HCT116 (cell line): ENCODE measurements around the gene NFIB. TPM values are rescaled to one million over a fixed set of nuclear protein-coding genes. Genes with fewer than 3 reads are reported as not detected.

Experiments
- ATAC-seq: fragments of 200-7000 bp; cut with Tn5 transposase; 2 replicates; pipeline ENCODE4 v1.9.1; 2020; ENCODE audit warnings: mild to moderate bottlenecking, moderate library complexity
- BruUV-seq: library from RNA; stranded (reverse); fragments of 400-500 nt; replicated peaks from 2 replicates; lab custom pipeline; 2021; lab: Mats Ljungman, UMichigan
- CTCF ChIA-PET: fragments of 300-600 bp; sonication (Branson Sonifier 250); formaldehyde crosslinking; loops from one replicate; lab custom pipeline; 2021; ENCODE audit warnings: antibody characterized with exemption; lab: Charles Lee
- POLR2A ChIA-PET: fragments of 300-600, 350-600 bp; sonication (Branson Sonifier 250); formaldehyde crosslinking; loops from one replicate; lab custom pipeline; 2021; ENCODE audit warnings: antibody characterized with exemption; lab: Charles Lee
- RAD21 ChIA-PET, 2 experiments: fragments of 300-600 bp; sonication (Branson Sonifier 250); formaldehyde crosslinking; loops; one replicate each; lab custom pipeline; 2023; ENCODE audit warnings: low total read pairs in 2 of 2; ENCODE audit not compliant: uncharacterized antibody in 2 of 2, unreplicated experiment in 2 of 2, low non-redundant PET in 1 of 2; lab: Charles Lee
- DNase-seq: peaks from one replicate; pipeline ENCODE4 v3.0.0-alpha.2; 2010; ENCODE audit warnings: low read depth, low spot score
- H2AFZ ChIP-seq: fragments of 200-600 bp; shearing (Covaris generic), sonication (generic); 2 replicates; pipeline ENCODE4 v1.6.1; 2017; ENCODE audit warnings: low read depth, mixed run types, mixed read lengths, antibody characterized with exemption, low read length; ENCODE audit not compliant: poor library complexity, severe bottlenecking
- H3K27ac ChIP-seq: 2 replicates; pipeline ENCODE4 v1.5.1; 2012; ENCODE audit warnings: low read depth, low read length
- H3K27me3 ChIP-seq: fragments of 200-600 bp; sonication (generic); 2 replicates; pipeline ENCODE4 v1.6.1; 2016; ENCODE audit warnings: mixed run types, low read length, mixed read lengths; ENCODE audit not compliant: insufficient read depth
- H3K36me3 ChIP-seq, 2 experiments: fragments of 200-500 bp in 1 of 2; fragments of 200-600 bp in 1 of 2; sonication (Bioruptor generic) in 1 of 2; sonication (generic) in 1 of 2; 2 replicates each; pipeline versions ENCODE4 v1.5.1 to v1.6.1; 2014 to 2016; ENCODE audit warnings: low read length in 2 of 2, inconsistent platforms in 1 of 2, mixed read lengths in 1 of 2, mixed run types in 1 of 2; ENCODE audit not compliant: insufficient read depth in 2 of 2, control insufficient read depth in 1 of 2
- H3K4me1 ChIP-seq, 2 experiments: fragments of 200-600 bp in 1 of 2; sonication (generic) in 1 of 2; 2 replicates each; pipeline versions ENCODE4 v1.5.1 to v1.6.1; 2012 to 2017; ENCODE audit warnings: low read length in 2 of 2, inconsistent platforms in 1 of 2, mild to moderate bottlenecking in 1 of 2, mixed read lengths in 1 of 2, mixed run types in 1 of 2, moderate library complexity in 1 of 2; ENCODE audit not compliant: insufficient read depth in 2 of 2, control insufficient read depth in 1 of 2
- H3K4me2 ChIP-seq: fragments of 200-600 bp; sonication (generic); 2 replicates; pipeline ENCODE4 v1.6.1; 2017; ENCODE audit warnings: mixed run types, low read length, mixed read lengths
- H3K4me3 ChIP-seq, 2 experiments: fragments of 200-600 bp in 1 of 2; sonication (generic) in 1 of 2; replicated peaks in 1 of 2; 2 replicates each; pipeline ENCODE4 v1.5.1; 2011 to 2016; ENCODE audit warnings: low read length in 2 of 2, control low read depth in 1 of 2, low read depth in 1 of 2, mild to moderate bottlenecking in 1 of 2, mixed read lengths in 1 of 2, mixed run types in 1 of 2
- H3K79me2 ChIP-seq: fragments of 200-600 bp; sonication (generic); 2 replicates; pipeline ENCODE4 v1.6.1; 2017; ENCODE audit warnings: mild to moderate bottlenecking, mixed run types, low read length, moderate library complexity, mixed read lengths; ENCODE audit not compliant: insufficient read depth
- H3K9ac ChIP-seq: fragments of 200-600 bp; sonication (generic); 2 replicates; pipeline ENCODE4 v1.6.1; 2016; ENCODE audit warnings: low read length, mixed read lengths
- H3K9me2 ChIP-seq: fragments of 200-600 bp; sonication (generic), shearing (Covaris generic); 2 replicates; pipeline ENCODE4 v1.6.1; 2017; ENCODE audit warnings: mixed run types, mild to moderate bottlenecking, moderate library complexity; ENCODE audit not compliant: insufficient read depth
- H3K9me3 ChIP-seq, 2 experiments: fragments of 200-500 bp in 1 of 2; fragments of 200-600 bp in 1 of 2; sonication (Bioruptor generic) in 1 of 2; sonication (generic) in 1 of 2; 2 replicates each; pipeline ENCODE4 v1.6.1; 2014 to 2017; ENCODE audit warnings: low read length in 2 of 2, mixed read lengths in 2 of 2, inconsistent platforms in 1 of 2, low read depth in 1 of 2, mild to moderate bottlenecking in 1 of 2, mixed run types in 1 of 2, moderate library complexity in 1 of 2; ENCODE audit not compliant: control insufficient read depth in 1 of 2, insufficient read depth in 1 of 2
- H4K20me1 ChIP-seq: fragments of 200-600 bp; sonication (generic), shearing (Covaris generic); 2 replicates; pipeline ENCODE4 v1.6.1; 2017; ENCODE audit warnings: mixed run types, mild to moderate bottlenecking, moderate library complexity; ENCODE audit not compliant: insufficient read depth
- CBX3 ChIP-seq: IDR thresholded peaks from 2 replicates; pipeline ENCODE4 v1.6.1; 2012; ENCODE audit warnings: low read depth
- EGR1 ChIP-seq: IDR thresholded peaks from 2 replicates; pipeline ENCODE4 v1.6.1; 2012; ENCODE audit warnings: low read depth
- ELF1 ChIP-seq: IDR thresholded peaks from 2 replicates; pipeline ENCODE4 v1.6.1; 2012; ENCODE audit warnings: low read depth, borderline replicate concordance
- EZH2 ChIP-seq: fragments of 200-600 bp; sonication (generic); IDR thresholded peaks from 2 replicates; pipeline ENCODE4 v1.6.1; 2017; ENCODE audit warnings: antibody characterized with exemption, mixed run types
- FOSL1 ChIP-seq: IDR thresholded peaks from 2 replicates; pipeline ENCODE4 v1.6.1; 2012; ENCODE audit warnings: low read depth
- JUND ChIP-seq: IDR thresholded peaks from 2 replicates; pipeline ENCODE4 v1.6.1; 2012
- MAX ChIP-seq: IDR thresholded peaks from 2 replicates; pipeline ENCODE4 v1.6.1; 2012
- POLR2A ChIP-seq: IDR thresholded peaks from 2 replicates; pipeline ENCODE4 v1.7.0; 2011; ENCODE audit warnings: borderline replicate concordance; ENCODE audit not compliant: insufficient read depth, insufficient read length; ENCODE audit errors: extremely low read depth
- RAD21 ChIP-seq: IDR thresholded peaks from 2 replicates; pipeline ENCODE4 v1.6.1; 2012; ENCODE audit warnings: low read depth, mild to moderate bottlenecking
- REST ChIP-seq: IDR thresholded peaks from 2 replicates; pipeline ENCODE4 v1.6.1; 2012; ENCODE audit warnings: low read depth
- SIN3A ChIP-seq: IDR thresholded peaks from 2 replicates; pipeline ENCODE4 v1.6.1; 2012; ENCODE audit warnings: low read depth
- SP1 ChIP-seq: IDR thresholded peaks from 2 replicates; pipeline ENCODE4 v1.6.1; 2012; ENCODE audit warnings: low read depth
- SRF ChIP-seq: IDR thresholded peaks from 2 replicates; pipeline ENCODE4 v1.6.1; 2012; ENCODE audit warnings: low read depth
- TCF7L2 ChIP-seq: IDR thresholded peaks from 2 replicates; pipeline ENCODE4 v1.7.0; 2011; ENCODE audit warnings: borderline replicate concordance, inconsistent platforms; ENCODE audit not compliant: insufficient read depth, insufficient read length; ENCODE audit errors: extremely low read depth
- ZBTB33 ChIP-seq: IDR thresholded peaks from 2 replicates; pipeline ENCODE4 v1.6.1; 2011; ENCODE audit warnings: mild to moderate bottlenecking, low read length, moderate library complexity; ENCODE audit not compliant: insufficient replicate concordance; ENCODE audit errors: extremely low read depth
- ZFX ChIP-seq: fragments of 450-650 bp; IDR thresholded peaks from 2 replicates; pipeline ENCODE4 v1.6.1; 2017
- ZNF274 ChIP-seq: fragments of 200-500 bp; sonication (Bioruptor generic); IDR thresholded peaks from 2 replicates; pipeline ENCODE4 v1.6.1; 2014; ENCODE audit warnings: mild to moderate bottlenecking, low read depth, low read length, inconsistent platforms
- intact Hi-C: fragments of 100-400 bp; cut with micrococcal nuclease; formaldehyde crosslinking; loops from 2 replicates; pipeline ENCODE4 v1.10.0; 2022
- total RNA-seq: library from RNA; stranded (reverse); gene quantifications from one replicate; pipeline ENCODE4 v1.2.1, GENCODE V29; 2021; ENCODE audit not compliant: unreplicated experiment
- TF ChIP-seq, protein P1 (sequence below), 3 experiments: fragments of 200-600 bp in 1 of 3; sonication (generic) in 1 of 3; IDR thresholded peaks in 2 of 3; conservative IDR thresholded peaks in 1 of 3; 2 replicates each; pipeline ENCODE4 v1.5.1; 2012 to 2017; ENCODE audit warnings: low read depth in 2 of 3, low read length in 2 of 3, antibody characterized with exemption in 1 of 3, borderline replicate concordance in 1 of 3, control low read depth in 1 of 3, mild to moderate bottlenecking in 1 of 3, mixed read lengths in 1 of 3, mixed run types in 1 of 3, moderate library complexity in 1 of 3; ENCODE audit not compliant: insufficient read depth in 1 of 3
- TF ChIP-seq, protein P2 (sequence below): IDR thresholded peaks from 2 replicates; pipeline ENCODE4 v1.6.1; 2012

NFIB gene
- total RNA-seq, 1 experiment from 2014 or later: 6.6 TPM

GRCh38 chr9:14212077-14212476 is 101.9 kb downstream of the NFIB start:
- no peak overlapping the region for H3K4me3 ChIP-seq
- CTCF ChIA-PET: no interaction called here
- no peak overlapping the region for H3K27ac ChIP-seq

More at GRCh38 chr9:14212077-14212476, 101.9 kb downstream of the NFIB start:
- ChIA-PET POLR2A (no interaction called here), RAD21 (no interaction called here)
- Histone ChIP-seq H3K27me3 (no peaks in the 10 kb centered on the region), H3K9ac (no peak overlapping the region), H2AFZ (no peak overlapping the region), H4K20me1 (no peaks in the 10 kb centered on the region), H3K4me1 (no peaks in the 10 kb centered on the region; a peak in 1 of 4 replicates), H3K79me2 (no peaks in the 10 kb centered on the region), H3K9me3 (no peaks in the 10 kb centered on the region), H3K9me2 (no peaks in the 10 kb centered on the region), H3K36me3 (no peaks in the 10 kb centered on the region), H3K4me2 (no peak overlapping the region)
- DNase-seq (no peak), ATAC-seq (no peak)
- TF ChIP-seq ZFX: no peak
- TF ChIP-seq POLR2A: no peak
- no peak for TF ChIP-seq ELF1
- TF ChIP-seq RAD21: no peak
- no peak for TF ChIP-seq MAX
- no peak for TF ChIP-seq EGR1
- TF ChIP-seq SIN3A: no peak
- TF ChIP-seq ZNF274: no peak
- no peak for TF ChIP-seq REST
- no peak for TF ChIP-seq CBX3
- no peak for TF ChIP-seq JUND
- TF ChIP-seq, protein P1, sequence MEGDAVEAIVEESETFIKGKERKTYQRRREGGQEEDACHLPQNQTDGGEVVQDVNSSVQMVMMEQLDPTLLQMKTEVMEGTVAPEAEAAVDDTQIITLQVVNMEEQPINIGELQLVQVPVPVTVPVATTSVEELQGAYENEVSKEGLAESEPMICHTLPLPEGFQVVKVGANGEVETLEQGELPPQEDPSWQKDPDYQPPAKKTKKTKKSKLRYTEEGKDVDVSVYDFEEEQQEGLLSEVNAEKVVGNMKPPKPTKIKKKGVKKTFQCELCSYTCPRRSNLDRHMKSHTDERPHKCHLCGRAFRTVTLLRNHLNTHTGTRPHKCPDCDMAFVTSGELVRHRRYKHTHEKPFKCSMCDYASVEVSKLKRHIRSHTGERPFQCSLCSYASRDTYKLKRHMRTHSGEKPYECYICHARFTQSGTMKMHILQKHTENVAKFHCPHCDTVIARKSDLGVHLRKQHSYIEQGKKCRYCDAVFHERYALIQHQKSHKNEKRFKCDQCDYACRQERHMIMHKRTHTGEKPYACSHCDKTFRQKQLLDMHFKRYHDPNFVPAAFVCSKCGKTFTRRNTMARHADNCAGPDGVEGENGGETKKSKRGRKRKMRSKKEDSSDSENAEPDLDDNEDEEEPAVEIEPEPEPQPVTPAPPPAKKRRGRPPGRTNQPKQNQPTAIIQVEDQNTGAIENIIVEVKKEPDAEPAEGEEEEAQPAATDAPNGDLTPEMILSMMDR (IDR thresholded peaks at IDR 0.05 in 2 of 3, conservative IDR thresholded peaks at IDR 0.05 in 1 of 3; ENCODE audit: borderline replicate concordance in 1 of 3, insufficient read depth in 1 of 3, low read depth in 2 of 3, low read length in 2 of 3): no peak
- no peak for TF ChIP-seq TCF7L2
- TF ChIP-seq, protein P2, sequence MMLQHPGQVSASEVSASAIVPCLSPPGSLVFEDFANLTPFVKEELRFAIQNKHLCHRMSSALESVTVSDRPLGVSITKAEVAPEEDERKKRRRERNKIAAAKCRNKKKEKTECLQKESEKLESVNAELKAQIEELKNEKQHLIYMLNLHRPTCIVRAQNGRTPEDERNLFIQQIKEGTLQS: no peak
- TF ChIP-seq FOSL1: no peak
- TF ChIP-seq ZBTB33: no peak
- no peak for TF ChIP-seq SP1
- TF ChIP-seq SRF: no peak
- TF ChIP-seq EZH2: no peak
- BruUV-seq: no TSS peak
- intact Hi-C loops: no loop called here
